GM21529 (cell line): ENCODE data around the gene HECW1.

Experiments used
- ATAC-seq: cut with Tn5 transposase; IDR thresholded peaks from one replicate; pipeline ENCODE4 v1.9.1; 2021; ENCODE audit not compliant: unreplicated experiment

Gene HECW1

DNA sequence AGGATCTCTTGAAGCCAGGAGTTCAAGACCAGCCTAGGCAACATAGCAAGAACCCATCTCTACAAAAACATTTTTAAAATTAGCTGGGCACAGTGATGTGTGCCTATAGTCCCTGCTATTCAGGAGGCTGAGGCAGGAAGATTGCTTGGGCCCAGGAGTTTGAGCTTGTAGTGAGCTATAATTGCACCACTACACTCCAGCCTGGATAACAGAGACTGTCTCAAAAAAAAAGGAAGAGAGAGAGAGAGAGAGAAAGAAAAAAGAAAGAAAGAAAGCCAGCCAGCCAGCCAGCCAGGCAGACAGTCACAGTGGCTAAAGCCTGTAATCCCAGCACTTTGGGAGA, 375.3 kb downstream of the HECW1 start:
- ATAC-seq = no peak

DNA sequence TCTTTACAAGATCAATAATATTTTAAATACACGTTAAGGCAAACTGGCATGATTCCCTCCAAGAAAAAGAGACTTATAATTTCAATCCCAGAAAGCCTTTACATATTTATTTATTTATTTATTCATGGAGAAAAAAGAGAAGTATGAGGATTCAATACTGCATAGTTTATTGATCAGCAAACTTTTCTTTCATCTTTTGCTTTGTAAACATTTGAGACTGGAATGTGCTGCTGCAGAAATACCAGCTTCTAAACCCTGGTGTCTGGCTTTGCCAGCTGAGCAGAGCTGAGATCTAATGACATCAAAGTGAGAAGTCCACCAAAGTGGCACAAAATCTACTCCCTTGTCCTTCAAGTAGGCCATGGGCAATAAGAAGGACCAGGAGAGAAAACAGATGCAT, 376.8 kb downstream of the HECW1 start:
- no peak for ATAC-seq

- no peak for ATAC-seq
Observed at GRCh38 chr7:43490016-43490415, 377.6 kb downstream of the HECW1 start.

- no peak for ATAC-seq
Observed at GRCh38 chr7:43491123-43491522, 378.7 kb downstream of the HECW1 start.

GRCh38 chr7:43491984-43492383, 379.5 kb downstream of the HECW1 start:
- ATAC-seq = no peak

- no peak for ATAC-seq
Observed at GRCh38 chr7:43492896-43493295, 380.4 kb downstream of the HECW1 start.

- ATAC-seq = peak; percentile 74
Observed at GRCh38 chr7:43495572-43495971, 383.1 kb downstream of the HECW1 start.

DNA sequence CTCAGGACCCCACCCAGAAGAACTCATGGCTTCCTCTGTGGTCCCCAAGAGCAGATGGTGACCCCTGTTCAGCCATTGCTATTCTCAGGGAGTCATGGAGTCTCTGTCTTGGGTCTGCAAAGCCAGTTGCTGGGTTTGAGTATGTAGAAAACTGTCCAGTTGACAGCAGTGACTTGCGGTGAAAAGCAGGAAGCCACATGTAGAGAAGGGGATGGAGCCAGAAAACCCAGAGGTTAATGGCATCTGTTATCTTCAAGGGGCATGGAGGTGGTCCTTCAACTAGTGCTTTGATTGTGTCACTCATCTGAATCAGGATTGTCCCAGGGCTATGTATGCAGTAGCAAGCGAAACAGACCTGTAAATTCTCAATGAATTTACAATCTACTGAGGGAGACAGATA, 384.1 kb downstream of the HECW1 start:
- ATAC-seq = no peak

DNA sequence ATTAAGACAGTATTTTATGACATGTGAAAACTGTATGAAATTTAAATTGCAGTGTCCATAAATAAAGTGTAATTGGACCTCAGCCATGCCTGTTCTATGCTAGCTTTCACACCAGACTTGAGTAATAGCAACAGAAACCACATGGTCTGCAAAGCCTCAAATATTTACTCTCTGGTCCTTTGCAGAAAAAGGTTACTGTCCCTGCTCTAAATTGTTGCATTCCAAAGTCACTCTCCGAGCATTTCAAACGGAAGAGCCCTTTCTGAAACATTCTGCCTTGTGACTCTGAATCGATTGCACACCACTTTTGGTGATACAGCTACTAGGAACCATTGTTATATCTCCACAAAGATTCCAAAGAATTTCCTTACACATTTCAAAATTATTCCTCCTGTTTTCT, 389.4 kb downstream of the HECW1 start:
- ATAC-seq = no peak

- no peak for ATAC-seq
Observed at GRCh38 chr7:43502941-43503340, 390.5 kb downstream of the HECW1 start.

DNA sequence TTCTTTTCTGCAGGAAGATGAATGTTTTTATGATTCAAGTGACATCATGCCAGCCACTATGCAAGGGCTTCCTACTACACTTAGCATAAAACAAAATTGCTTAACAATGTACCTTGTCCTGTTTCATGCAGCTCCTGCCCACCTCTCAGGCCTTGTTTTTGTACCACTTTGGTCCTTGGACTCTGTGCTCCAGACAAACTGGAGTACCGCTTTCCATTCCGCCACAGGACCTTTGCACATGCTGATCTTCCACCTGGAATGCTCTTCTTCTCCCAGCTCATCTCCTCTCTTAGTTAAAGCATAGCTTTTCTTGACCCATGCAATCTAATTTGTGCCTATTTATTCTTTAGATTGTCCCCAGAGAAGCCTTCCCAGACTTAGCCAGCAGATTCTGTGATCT, 393.0 kb downstream of the HECW1 start:
- ATAC-seq = no peak

DNA sequence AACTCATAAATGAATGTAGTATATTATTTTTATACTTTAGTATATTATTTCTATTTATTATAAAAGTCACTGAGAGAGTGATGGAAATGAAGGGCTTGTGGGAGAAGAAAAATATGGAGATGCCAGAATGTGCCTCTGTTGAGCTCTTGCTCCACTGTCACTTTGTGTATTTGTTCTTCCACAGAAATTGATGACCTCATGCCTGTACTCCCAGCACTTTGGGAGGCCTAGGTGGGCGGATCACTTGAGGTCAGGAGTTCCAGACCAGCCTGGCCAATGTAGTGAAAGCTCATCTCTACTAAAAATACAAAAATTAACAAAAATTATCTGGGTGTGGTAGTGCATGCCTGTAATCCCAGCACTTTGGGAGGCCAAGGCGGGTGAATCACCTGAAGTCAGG, 394.0 kb downstream of the HECW1 start:
- no peak for ATAC-seq

DNA sequence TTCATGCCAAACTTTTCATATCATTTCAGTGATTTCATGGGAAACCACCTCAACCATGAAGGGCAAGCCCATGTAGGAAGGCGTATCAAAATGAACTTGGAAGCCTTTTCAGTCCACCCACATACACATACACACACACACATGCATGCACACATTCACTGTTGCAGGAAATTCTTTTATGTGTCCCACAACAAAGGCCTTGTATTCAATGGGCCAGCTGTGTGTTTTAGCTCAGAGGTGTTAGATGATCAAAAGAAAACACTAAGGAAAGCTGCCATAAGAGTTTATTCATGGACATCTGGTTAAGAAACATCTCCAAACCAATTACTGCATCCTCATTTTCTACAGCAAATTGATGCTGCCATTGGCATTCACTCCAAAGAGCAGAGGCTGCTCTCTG, 396.0 kb downstream of the HECW1 start:
- ATAC-seq = no peak

DNA sequence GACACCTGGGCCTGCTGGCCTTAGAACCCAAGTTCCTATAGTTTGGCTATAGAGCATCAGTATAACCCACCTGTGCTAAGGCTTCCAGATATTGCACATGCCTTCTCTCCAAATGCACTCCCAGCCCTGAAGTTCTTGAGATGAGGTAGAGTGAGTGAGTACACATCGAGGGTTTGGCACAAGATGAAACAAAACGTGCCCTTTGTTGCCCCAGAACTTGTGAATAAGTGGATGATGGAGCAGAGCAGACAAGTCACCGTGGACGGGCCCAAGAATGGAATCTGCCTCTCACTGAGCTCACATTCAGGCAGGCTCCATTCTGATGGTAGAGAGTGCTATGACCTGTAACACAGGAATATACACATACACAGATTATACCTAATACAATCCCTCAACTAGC, 397.5 kb downstream of the HECW1 start:
- ATAC-seq = no peak

DNA sequence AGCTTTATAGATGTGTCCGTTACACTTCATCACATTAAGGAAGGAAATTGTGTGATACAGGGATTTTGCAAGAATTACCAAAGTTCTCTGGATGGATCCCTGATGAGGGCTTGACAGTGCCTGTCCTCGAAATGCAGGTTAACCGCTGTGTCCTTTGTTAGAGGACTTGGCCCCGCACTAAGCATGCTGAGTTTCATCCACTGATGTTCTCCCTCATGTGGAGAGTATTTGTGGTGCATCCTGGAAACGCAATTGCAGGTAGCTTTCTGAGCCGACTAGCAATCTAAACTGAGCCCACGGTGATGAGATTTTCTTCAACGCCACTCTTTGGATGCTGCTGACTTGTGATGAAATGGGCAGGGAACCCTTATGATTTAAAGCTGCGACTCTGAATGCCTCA, 398.6 kb downstream of the HECW1 start:
- no peak for ATAC-seq

- ATAC-seq = no peak
Observed at GRCh38 chr7:43511769-43512515, 399.5 kb downstream of the HECW1 start.

DNA sequence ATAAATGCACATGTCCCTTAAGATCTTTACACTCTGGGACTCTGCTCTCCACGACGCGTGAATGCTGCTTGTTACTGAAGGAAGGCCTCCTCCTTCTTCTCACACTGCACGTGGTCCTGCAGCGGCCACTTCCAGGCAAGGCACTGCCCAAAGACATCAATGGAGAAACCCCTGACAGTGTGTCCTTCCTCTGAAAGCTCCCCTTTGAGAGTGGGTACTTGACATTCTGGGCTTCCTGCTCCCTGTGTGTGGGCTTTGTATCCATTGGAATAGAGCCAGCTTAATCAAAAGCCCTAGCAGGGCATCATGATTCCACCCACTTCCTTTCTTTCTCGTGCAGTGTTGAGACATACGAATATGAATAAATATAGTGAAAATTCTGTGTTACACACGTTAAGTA, 400.8 kb downstream of the HECW1 start:
- no peak for ATAC-seq

- ATAC-seq = no peak
Observed at GRCh38 chr7:43516581-43517342, 404.3 kb downstream of the HECW1 start.

DNA sequence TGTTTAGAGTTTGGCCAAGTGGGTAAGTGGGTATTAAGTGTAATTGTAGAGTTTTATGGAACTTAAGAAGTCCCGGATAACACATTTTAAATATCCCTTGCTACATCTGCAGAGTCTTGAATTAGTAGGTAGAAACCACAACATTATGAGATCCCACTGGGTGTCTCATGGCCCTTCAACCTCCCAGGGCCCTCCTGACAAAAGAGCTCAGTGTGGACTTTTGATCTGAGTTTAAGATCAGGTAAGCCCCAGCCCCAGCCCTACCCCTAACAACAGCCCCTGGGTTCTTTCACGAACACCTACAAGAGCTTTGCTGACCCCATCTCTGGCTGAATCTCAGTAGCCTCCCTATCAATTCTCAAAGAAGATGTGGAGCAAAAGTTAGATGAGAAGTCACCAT, 405.0 kb downstream of the HECW1 start:
- ATAC-seq = no peak

DNA sequence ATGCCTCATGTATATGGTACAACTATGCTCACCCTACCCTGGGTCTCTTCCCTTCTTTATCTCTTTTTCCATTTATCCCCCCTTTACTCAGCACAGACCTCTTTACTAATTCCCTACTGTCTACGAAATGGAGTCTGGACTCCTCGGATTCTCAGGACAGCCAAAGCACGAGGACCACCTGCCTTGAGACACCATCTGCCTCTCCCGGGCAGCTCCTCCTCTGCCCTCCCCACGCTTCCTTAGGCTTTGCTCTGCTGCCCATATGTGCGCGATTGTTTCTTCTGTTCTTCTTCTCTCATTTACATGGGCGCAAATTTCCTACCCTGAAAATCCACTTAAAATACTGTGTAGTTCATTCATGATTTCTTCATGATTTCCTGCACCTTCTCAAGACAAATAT, 407.8 kb downstream of the HECW1 start:
- ATAC-seq = no peak

DNA sequence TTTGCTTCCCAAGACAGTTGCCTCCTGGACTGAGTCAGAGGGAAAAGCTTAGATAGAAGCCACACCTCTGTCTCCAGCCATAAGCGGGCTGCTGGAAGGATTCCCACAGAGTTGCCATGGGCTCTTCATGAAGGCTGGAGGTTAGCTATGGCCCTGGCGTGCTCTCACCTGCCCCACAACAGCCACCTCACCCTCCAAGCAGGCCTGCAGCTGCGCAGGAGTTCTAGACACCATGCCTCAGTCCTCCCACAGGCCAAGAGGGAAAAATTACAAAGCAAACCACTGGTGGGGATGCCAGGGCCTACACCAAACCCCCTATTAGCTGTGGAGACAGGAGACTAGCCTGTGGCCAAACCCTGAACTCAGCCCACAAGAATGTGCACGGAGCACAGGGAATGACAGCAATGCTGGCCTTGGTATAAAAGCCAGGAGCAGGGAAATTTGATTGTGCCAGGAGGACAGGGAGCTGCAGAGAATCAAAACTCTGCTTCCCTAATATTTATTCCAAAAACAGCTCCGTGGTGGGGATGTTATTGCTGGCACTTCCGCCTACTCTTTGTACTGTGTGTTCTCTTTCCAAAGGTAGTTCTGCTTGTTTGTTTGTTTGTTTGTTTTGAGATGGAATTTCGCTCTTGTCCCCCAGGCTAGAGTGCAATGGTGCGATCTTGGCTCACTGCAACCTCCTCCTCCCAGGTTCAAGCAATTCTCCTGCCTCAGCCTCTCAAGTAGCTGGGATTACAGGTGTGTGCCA, 410.1 kb downstream of the HECW1 start:
- ATAC-seq = no peak
